Lung (tissue), 12 donors: ENCODE data around the gene CALCB. TPM values are rescaled to one million over a fixed set of nuclear protein-coding genes. Genes with fewer than 3 reads are reported as not detected.

Experiments
- ATAC-seq: fragments of 200-7000 bp; cut with Tn5 transposase; one replicate; pipeline ENCODE4 v1.9.1; 2020; ENCODE audit warnings: moderate number of reproducible peaks; ENCODE audit not compliant: insufficient read depth, low FRiP score
- DNase-seq, 3 donors: peaks; one replicate each; pipeline ENCODE4 v3.0.0-alpha.2; 2013 to 2017
- H3K27ac ChIP-seq, 2 donors: one replicate each; pipeline ENCODE4 v1.5.1; 2013; ENCODE audit warnings: mild to moderate bottlenecking in 2 of 2, moderate library complexity in 2 of 2, control low read depth in 1 of 2, inconsistent platforms in 1 of 2, low read depth in 1 of 2, low read length in 1 of 2
- H3K27me3 ChIP-seq, 3 donors: one replicate each; pipeline ENCODE4 v1.5.1; 2013; ENCODE audit warnings: low read length in 2 of 3; ENCODE audit not compliant: control insufficient read depth in 3 of 3, insufficient read depth in 3 of 3
- H3K36me3 ChIP-seq, 4 donors: one replicate each; pipeline ENCODE4 v1.5.1; 2013; ENCODE audit warnings: low read length in 4 of 4, mild to moderate bottlenecking in 1 of 4, moderate library complexity in 1 of 4; ENCODE audit not compliant: control insufficient read depth in 4 of 4, insufficient read depth in 4 of 4
- H3K4me1 ChIP-seq, 5 donors: one replicate each; pipeline ENCODE4 v1.5.1; 2013; ENCODE audit warnings: low read length in 5 of 5, mild to moderate bottlenecking in 2 of 5, moderate library complexity in 1 of 5; ENCODE audit not compliant: control insufficient read depth in 5 of 5, insufficient read depth in 5 of 5
- H3K4me3 ChIP-seq: one replicate; pipeline ENCODE4 v1.5.1; 2013; ENCODE audit warnings: mild to moderate bottlenecking, control low read depth, moderate library complexity
- H3K9ac ChIP-seq, 2 donors: one replicate each; pipeline ENCODE4 v1.5.1; 2013; ENCODE audit warnings: low read length in 2 of 2, control low read depth in 1 of 2; ENCODE audit not compliant: insufficient read depth in 1 of 2
- H3K9me3 ChIP-seq, 4 donors: one replicate each; pipeline ENCODE4 v1.5.1; 2013; ENCODE audit warnings: low read length in 3 of 4, mild to moderate bottlenecking in 1 of 4, moderate library complexity in 1 of 4; ENCODE audit not compliant: control insufficient read depth in 4 of 4, insufficient read depth in 3 of 4
- WGBS, 2 donors: extraction: QIAGEN DNeasy Blood & Tissue Kit; methylation state at CpG; one replicate each; pipeline ENCODE4 v1.1.7; 2013; 5-methylcytosine and 5-hydroxymethylcytosine counted together
- polyA plus RNA-seq, 2 donors: library from polyadenylated mRNA; stranded (reverse); fragments of 200-250 nt; gene quantifications; one replicate each; pipeline ENCODE4 v1.2.1, GENCODE V29; 2013
- total RNA-seq, 2 donors: library from RNA; depleted of rRNA in 1 of 2; stranded (reverse); fragments of >200 nt in 1 of 2; gene quantifications; one replicate each; pipeline ENCODE4 v1.2.1, GENCODE V29; 2014 to 2021
- TF ChIP-seq, protein P1 (sequence below): IDR thresholded peaks from 2 replicates; pipeline ENCODE4 v1.5.1; 2012; ENCODE audit warnings: mild to moderate bottlenecking; ENCODE audit errors: control extremely low read depth, extremely low read depth
- donor health status: control.
- donor health status: control.
- donor health status: Bipolar disorder and iron deficiency.
- donor health status: healthy.
- donor health status: DM: yes; HTN: yes; CAD: no.

Gene CALCB
- total and polyA plus RNA-seq, 4 donors: 0.09 to 0.25 (median 0.11) TPM; not detected in 1

DNA sequence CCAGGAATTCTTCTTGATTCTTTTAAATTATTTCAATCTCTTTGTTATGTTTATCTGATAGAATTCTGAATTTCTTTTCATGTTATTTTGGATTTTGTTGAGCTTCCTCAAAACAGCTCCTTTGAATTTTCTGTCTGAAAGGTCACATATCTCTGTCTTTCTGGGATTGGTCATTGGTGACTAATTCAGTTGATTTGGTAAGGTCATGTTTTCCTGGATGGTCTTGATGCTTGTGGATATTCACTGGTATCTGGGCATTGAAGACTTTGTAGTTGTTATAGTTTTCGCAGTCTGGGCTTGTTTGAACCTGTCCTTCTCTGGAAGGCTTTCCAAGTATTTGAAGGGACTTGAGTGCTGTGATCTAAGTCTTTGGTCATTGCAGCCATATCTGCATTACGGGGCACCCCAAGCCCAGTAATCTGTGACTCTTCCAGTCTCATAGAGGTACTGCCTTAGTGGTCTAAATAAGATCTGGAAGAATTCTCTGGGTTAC is 22.4 kb downstream of the CALCB start:
- TF ChIP-seq, protein P1, sequence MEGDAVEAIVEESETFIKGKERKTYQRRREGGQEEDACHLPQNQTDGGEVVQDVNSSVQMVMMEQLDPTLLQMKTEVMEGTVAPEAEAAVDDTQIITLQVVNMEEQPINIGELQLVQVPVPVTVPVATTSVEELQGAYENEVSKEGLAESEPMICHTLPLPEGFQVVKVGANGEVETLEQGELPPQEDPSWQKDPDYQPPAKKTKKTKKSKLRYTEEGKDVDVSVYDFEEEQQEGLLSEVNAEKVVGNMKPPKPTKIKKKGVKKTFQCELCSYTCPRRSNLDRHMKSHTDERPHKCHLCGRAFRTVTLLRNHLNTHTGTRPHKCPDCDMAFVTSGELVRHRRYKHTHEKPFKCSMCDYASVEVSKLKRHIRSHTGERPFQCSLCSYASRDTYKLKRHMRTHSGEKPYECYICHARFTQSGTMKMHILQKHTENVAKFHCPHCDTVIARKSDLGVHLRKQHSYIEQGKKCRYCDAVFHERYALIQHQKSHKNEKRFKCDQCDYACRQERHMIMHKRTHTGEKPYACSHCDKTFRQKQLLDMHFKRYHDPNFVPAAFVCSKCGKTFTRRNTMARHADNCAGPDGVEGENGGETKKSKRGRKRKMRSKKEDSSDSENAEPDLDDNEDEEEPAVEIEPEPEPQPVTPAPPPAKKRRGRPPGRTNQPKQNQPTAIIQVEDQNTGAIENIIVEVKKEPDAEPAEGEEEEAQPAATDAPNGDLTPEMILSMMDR: no peak

DNA sequence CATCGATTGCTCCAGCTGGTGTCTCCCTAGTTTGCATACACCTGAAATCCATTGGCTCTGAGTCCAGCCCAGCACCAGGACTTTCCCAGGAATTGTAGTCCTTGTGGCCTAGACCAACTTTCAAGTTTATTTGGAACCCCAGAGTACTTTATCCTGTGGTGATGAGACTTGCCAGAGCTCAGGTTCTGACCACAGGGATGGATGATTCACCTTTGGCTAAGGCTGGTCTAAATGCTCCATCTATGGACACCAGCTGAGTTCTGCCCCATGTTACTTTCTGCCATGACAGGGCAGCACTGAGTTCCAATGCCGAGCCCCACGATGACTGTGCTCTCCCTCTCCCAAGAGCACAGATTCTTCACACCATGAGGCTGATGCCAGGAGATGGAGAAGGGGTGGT is 24.0 kb downstream of the CALCB start:
- H3K9me3 ChIP-seq: no peaks in the 10 kb centered on the region
- H3K4me1 ChIP-seq: no peaks in the 10 kb centered on the region
- H3K27ac ChIP-seq: no peak overlapping the region
- ATAC-seq (no peak), DNase-seq (no peak)
- 86 to 91% methylated on average over 3 of the region's 3 CpGs for whole genome bisulfite sequencing, 2 donors
- no peaks in the 10 kb centered on the region for H3K36me3 ChIP-seq
- TF ChIP-seq, protein P1: no peak
- H3K9ac ChIP-seq: no peak overlapping the region
- no peak overlapping the region for H3K4me3 ChIP-seq
- peaks cover 0 to 5% (median 0%) of the 10 kb centered on the region in 3 donors for H3K27me3 ChIP-seq

More for the DNA sequence above, 22.4 kb downstream of the CALCB start:
- WGBS, 2 donors: 94 to 96% methylated on average over 2 of the region's 2 CpGs
- H3K4me3 ChIP-seq: no peak overlapping the region
- H3K9me3 ChIP-seq: no peaks in the 10 kb centered on the region
- peaks cover 0 to 5% (median 0%) of the 10 kb centered on the region in 3 donors for H3K27me3 ChIP-seq
- H3K27ac ChIP-seq: no peak overlapping the region
- H3K4me1 ChIP-seq: no peaks in the 10 kb centered on the region
- ATAC-seq (no peak), DNase-seq (no peak)
- no peaks in the 10 kb centered on the region for H3K36me3 ChIP-seq
- no peak overlapping the region for H3K9ac ChIP-seq

DNA sequence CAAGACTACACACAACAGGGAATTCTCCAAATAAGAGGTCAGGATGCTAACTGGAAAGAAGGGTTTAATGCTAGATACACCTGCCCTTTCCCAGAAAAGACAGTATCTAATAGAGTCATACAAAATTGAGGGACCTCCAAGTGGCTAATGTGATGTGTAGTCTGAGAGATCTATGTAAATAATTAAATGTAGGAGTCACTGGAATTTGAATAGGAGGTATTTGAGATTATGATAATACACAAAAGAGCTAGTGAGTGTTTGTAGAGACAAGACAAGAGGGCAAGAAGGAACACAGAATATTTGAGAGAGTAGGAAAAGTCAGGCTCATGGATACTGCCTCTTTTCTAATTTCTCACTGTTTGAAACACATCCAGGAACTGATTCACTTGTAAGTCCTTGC is 25.9 kb downstream of the CALCB start:
- no peaks in the 10 kb centered on the region for H3K4me1 ChIP-seq
- no peak for DNase-seq
- H3K9me3 ChIP-seq: peaks cover 0 to 2% (median under 1%) of the 10 kb centered on the region in 4 donors
- H3K27ac ChIP-seq: no peak overlapping the region
- no peak for ATAC-seq
- TF ChIP-seq, protein P1: no peak
- H3K27me3 ChIP-seq: peaks cover 0 to 5% (median 0%) of the 10 kb centered on the region in 3 donors
- no peak overlapping the region for H3K4me3 ChIP-seq
- H3K36me3 ChIP-seq: no peaks in the 10 kb centered on the region
- no peak overlapping the region for H3K9ac ChIP-seq
